Activated naive CD4-positive, alpha-beta T cell treated with anti-CD3 and anti-CD28 coated beads for 36 hours (primary cell): ENCODE measurements around the gene LDLRAD4. TPM values are rescaled to one million over a fixed set of nuclear protein-coding genes. Genes with fewer than 3 reads are reported as not detected.

Source experiments
- CTCF ChIA-PET: fragments of 350-600 bp; sonication (Branson Sonifier 250); formaldehyde crosslinking; loops from one replicate; lab custom pipeline; 2021; ENCODE audit warnings: antibody characterized with exemption; lab: Charles Lee
- DNase-seq: peaks from one replicate; pipeline ENCODE4 v3.0.0-alpha.2; 2020
- H3K27ac Mint-ChIP-seq: one replicate; pipeline ENCODE4 v1.8.0; 2021; ENCODE audit warnings: mild to moderate bottlenecking, mixed read lengths
- H3K27me3 Mint-ChIP-seq: one replicate; pipeline ENCODE4 v1.8.0; 2021; ENCODE audit warnings: low read depth, mixed read lengths
- H3K36me3 Mint-ChIP-seq: one replicate; pipeline ENCODE4 v1.8.0; 2021; ENCODE audit warnings: low read depth, mixed read lengths
- H3K4me1 Mint-ChIP-seq: one replicate; pipeline ENCODE4 v1.8.0; 2021; ENCODE audit warnings: low read depth, mixed read lengths
- H3K4me3 Mint-ChIP-seq: one replicate; pipeline ENCODE4 v1.8.0; 2021; ENCODE audit warnings: mild to moderate bottlenecking, moderate library complexity, mixed read lengths
- H3K9me3 Mint-ChIP-seq: one replicate; pipeline ENCODE4 v1.8.0; 2021; ENCODE audit warnings: mixed read lengths
- intact Hi-C: fragments of 100-400 bp; cut with micrococcal nuclease; formaldehyde crosslinking; loops from one replicate; pipeline ENCODE4 v1.15.1; 2023
- total RNA-seq, 2 experiments: library from RNA; stranded (reverse); gene quantifications; one replicate each; pipeline ENCODE4 v1.2.3, GENCODE V29; 2021

LDLRAD4 gene
- total RNA-seq, 2 experiments from 2014 or later = 19.4 to 21.3 TPM

- CTCF ChIA-PET = interaction anchor here (0.6 to 2.0 kb wide), 2 partner anchors 31 to 173 kb away, joined by 4 to 6 read pairs; no protein-coding TSS in a partner anchor
- H3K9me3 Mint-ChIP-seq = no peaks in the 10 kb centered on the region
- H3K27ac Mint-ChIP-seq = no peak overlapping the region
- peaks cover 19% of the 10 kb centered on the region for H3K4me1 Mint-ChIP-seq
- DNase-seq = no peak
- no peak overlapping the region for H3K4me3 Mint-ChIP-seq
- no peaks in the 10 kb centered on the region for H3K27me3 Mint-ChIP-seq
- H3K36me3 Mint-ChIP-seq = peaks cover 3% of the 10 kb centered on the region
- intact Hi-C loops = no loop called here
These were observed 170.3 kb downstream of the LDLRAD4 start for GRCh38 chr18:13388586-13389490.

GRCh38 chr18:13389491-13390131 is 171.1 kb downstream of the LDLRAD4 start:
- intact Hi-C loops = no loop called here
- DNase-seq = no peak
- Mint-ChIP-seq H3K27ac (no peak overlapping the region), H3K4me1 (peaks cover 17% of the 10 kb centered on the region), H3K27me3 (no peaks in the 10 kb centered on the region), H3K4me3 (no peak overlapping the region), H3K9me3 (no peaks in the 10 kb centered on the region), H3K36me3 (peaks cover 3% of the 10 kb centered on the region)
- CTCF ChIA-PET = interaction anchor here (2.0 kb wide), 1 partner anchor 173 kb away, joined by 6 read pairs; no protein-coding TSS in a partner anchor

DNA sequence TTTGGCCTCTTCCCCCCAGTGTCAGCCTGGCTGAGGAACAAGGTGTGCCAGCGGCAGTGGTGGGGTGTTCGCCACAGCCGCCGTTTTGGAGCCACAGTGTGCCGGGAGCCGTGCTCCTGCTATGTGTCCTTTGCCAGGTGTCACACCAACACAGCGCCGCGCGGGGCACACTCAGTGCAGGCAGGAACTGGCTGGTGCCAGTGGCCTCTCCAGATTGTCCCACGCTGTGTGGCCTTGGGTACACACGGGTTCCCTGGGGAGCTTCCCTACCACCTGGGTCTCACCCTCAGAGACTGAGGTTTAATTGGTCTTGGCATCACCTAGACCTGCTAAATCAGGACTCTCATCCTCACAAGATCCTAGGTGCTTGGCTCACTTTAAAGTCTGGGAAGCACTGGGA is 171.6 kb downstream of the LDLRAD4 start:
- no peak overlapping the region for H3K27ac Mint-ChIP-seq
- no peaks in the 10 kb centered on the region for H3K27me3 Mint-ChIP-seq
- DNase-seq = no peak
- H3K4me3 Mint-ChIP-seq = no peak overlapping the region
- CTCF ChIA-PET = interaction anchor here (2.0 kb wide), 1 partner anchor 174 kb away, joined by 6 read pairs; no protein-coding TSS in a partner anchor
- H3K4me1 Mint-ChIP-seq = peaks cover 13% of the 10 kb centered on the region
- intact Hi-C loops = no loop called here
- peaks cover 3% of the 10 kb centered on the region for H3K36me3 Mint-ChIP-seq
- H3K9me3 Mint-ChIP-seq = no peaks in the 10 kb centered on the region

GRCh38 chr18:13390711-13391110 is 172.2 kb downstream of the LDLRAD4 start:
- CTCF ChIA-PET = interaction anchor here (2.0 kb wide), 1 partner anchor 174 kb away, joined by 6 read pairs; no protein-coding TSS in a partner anchor
- H3K27ac Mint-ChIP-seq = no peak overlapping the region
- DNase-seq = no peak
- no peak overlapping the region for H3K4me3 Mint-ChIP-seq
- no peaks in the 10 kb centered on the region for H3K9me3 Mint-ChIP-seq
- H3K27me3 Mint-ChIP-seq = no peaks in the 10 kb centered on the region
- H3K4me1 Mint-ChIP-seq = peaks cover 11% of the 10 kb centered on the region
- H3K36me3 Mint-ChIP-seq = peaks cover 3% of the 10 kb centered on the region
- intact Hi-C loops = no loop called here

- H3K4me1 Mint-ChIP-seq = peaks cover 11% of the 10 kb centered on the region
- intact Hi-C loops = no loop called here
- CTCF ChIA-PET = interaction anchor here (1.6 kb wide), 1 partner anchor 9 kb away, joined by 6 read pairs; no protein-coding TSS in a partner anchor
- H3K27ac Mint-ChIP-seq = no peak overlapping the region
- H3K4me3 Mint-ChIP-seq = no peak overlapping the region
- DNase-seq = no peak
- H3K9me3 Mint-ChIP-seq = no peaks in the 10 kb centered on the region
- no peaks in the 10 kb centered on the region for H3K27me3 Mint-ChIP-seq
- H3K36me3 Mint-ChIP-seq = peaks cover 4% of the 10 kb centered on the region
These were observed 173.6 kb downstream of the LDLRAD4 start for GRCh38 chr18:13392029-13392750.

DNA sequence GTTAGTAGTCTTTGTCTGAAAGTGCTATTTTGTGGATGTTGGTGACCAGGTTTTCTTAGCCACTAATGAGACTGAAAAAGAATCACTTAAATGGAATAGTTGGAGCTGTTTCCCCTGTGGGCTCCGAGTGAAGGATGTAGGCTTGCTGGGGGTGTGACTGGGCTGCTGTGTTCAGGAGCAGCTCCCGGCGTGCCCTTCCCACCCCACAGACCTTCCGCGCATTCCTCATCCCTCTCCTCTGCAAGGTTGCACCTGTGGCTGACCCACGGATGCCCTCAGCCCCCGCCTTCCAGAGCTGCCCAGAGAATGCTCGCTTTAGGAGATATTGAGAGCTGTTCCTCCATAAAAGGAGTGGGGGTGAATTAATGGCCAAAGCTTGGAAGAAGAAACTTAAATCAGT is 174.3 kb downstream of the LDLRAD4 start:
- Mint-ChIP-seq H3K4me3 (no peak overlapping the region), H3K27me3 (no peaks in the 10 kb centered on the region), H3K4me1 (peaks cover 11% of the 10 kb centered on the region), H3K36me3 (peaks cover 4% of the 10 kb centered on the region), H3K27ac (no peak overlapping the region), H3K9me3 (no peaks in the 10 kb centered on the region)
- CTCF ChIA-PET = interaction anchor here (1.6 kb wide), 1 partner anchor 9 kb away, joined by 6 read pairs; no protein-coding TSS in a partner anchor
- intact Hi-C loops = no loop called here
- no peak for DNase-seq

GRCh38 chr18:13393338-13393737 is 174.8 kb downstream of the LDLRAD4 start:
- H3K9me3 Mint-ChIP-seq = no peaks in the 10 kb centered on the region
- intact Hi-C loops = no loop called here
- CTCF ChIA-PET = no interaction called here
- H3K36me3 Mint-ChIP-seq = peaks cover 4% of the 10 kb centered on the region
- H3K27me3 Mint-ChIP-seq = no peaks in the 10 kb centered on the region
- no peak overlapping the region for H3K4me3 Mint-ChIP-seq
- H3K4me1 Mint-ChIP-seq = peaks cover 11% of the 10 kb centered on the region
- no peak for DNase-seq
- H3K27ac Mint-ChIP-seq = no peak overlapping the region

GRCh38 chr18:13394801-13395200 is 176.2 kb downstream of the LDLRAD4 start:
- Mint-ChIP-seq H3K27ac (no peak overlapping the region), H3K27me3 (no peaks in the 10 kb centered on the region), H3K4me1 (peaks cover 11% of the 10 kb centered on the region), H3K9me3 (no peaks in the 10 kb centered on the region), H3K4me3 (no peak overlapping the region), H3K36me3 (peaks cover 4% of the 10 kb centered on the region)
- intact Hi-C loops = no loop called here
- no peak for DNase-seq
- CTCF ChIA-PET = interaction anchor here (0.6 to 1.9 kb wide), 4 partner anchors 13 to 235 kb away, joined by 3 to 7 read pairs (median 5); no protein-coding TSS in a partner anchor

GRCh38 chr18:13395577-13395976 is 177.0 kb downstream of the LDLRAD4 start:
- Mint-ChIP-seq H3K9me3 (no peaks in the 10 kb centered on the region), H3K4me1 (peaks cover 15% of the 10 kb centered on the region), H3K27ac (no peak overlapping the region), H3K4me3 (no peak overlapping the region), H3K36me3 (peaks cover 2% of the 10 kb centered on the region), H3K27me3 (no peaks in the 10 kb centered on the region)
- no peak for DNase-seq
- CTCF ChIA-PET = interaction anchor here (1.1 to 1.9 kb wide), 3 partner anchors 30 to 236 kb away, joined by 3 to 7 read pairs (median 7); no protein-coding TSS in a partner anchor
- intact Hi-C loops = no loop called here

- Mint-ChIP-seq H3K9me3 (no peaks in the 10 kb centered on the region), H3K4me1 (peaks cover 26% of the 10 kb centered on the region), H3K27me3 (no peaks in the 10 kb centered on the region), H3K4me3 (no peak overlapping the region), H3K27ac (no peak overlapping the region), H3K36me3 (peaks cover 1% of the 10 kb centered on the region)
- intact Hi-C loops = no loop called here
- CTCF ChIA-PET = interaction anchor here (0.6 kb wide), 1 partner anchor 49 kb away, joined by 5 read pairs; no protein-coding TSS in a partner anchor
- DNase-seq = no peak
These were observed 179.1 kb downstream of the LDLRAD4 start for GRCh38 chr18:13397504-13398163.

DNA sequence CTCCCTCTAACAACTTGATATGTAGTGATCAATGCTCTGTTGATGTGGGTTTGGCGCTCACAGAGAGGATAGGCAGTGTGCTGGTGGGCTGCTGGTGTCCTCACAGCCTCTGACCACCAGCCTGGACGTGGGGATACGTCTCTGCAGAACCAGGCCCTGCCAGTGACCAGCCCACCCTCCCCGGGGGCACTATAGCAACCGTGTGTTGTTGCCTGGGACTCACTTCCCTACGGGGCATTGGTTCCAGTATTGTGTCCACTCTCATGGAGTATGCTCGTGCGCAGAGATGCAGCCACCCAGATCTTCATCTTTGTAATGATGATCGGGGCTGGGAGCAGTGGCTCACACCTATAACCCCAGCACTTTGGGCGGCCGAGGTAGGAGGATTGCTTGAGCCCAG is 180.1 kb downstream of the LDLRAD4 start:
- H3K4me3 Mint-ChIP-seq = no peak overlapping the region
- no peaks in the 10 kb centered on the region for H3K9me3 Mint-ChIP-seq
- CTCF ChIA-PET = no interaction called here
- H3K27me3 Mint-ChIP-seq = no peaks in the 10 kb centered on the region
- peaks cover 1% of the 10 kb centered on the region for H3K36me3 Mint-ChIP-seq
- H3K4me1 Mint-ChIP-seq = peaks cover 25% of the 10 kb centered on the region
- intact Hi-C loops = no loop called here
- H3K27ac Mint-ChIP-seq = no peak overlapping the region
- DNase-seq = no peak
